IMR-90 (cell line): ENCODE results near the gene MPZL3. TPM values are rescaled to one million over a fixed set of nuclear protein-coding genes. Genes with fewer than 3 reads are reported as not detected.

Source experiments
- ATAC-seq: fragments of 200-7000 bp; cut with Tn5 transposase; 2 replicates; pipeline ENCODE4 v1.9.1; 2020; ENCODE audit warnings: low read depth, mild to moderate bottlenecking, moderate library complexity
- BruUV-seq: library from RNA; stranded (reverse); fragments of 400-500 nt; replicated peaks from 2 replicates; lab custom pipeline; 2021; lab: Mats Ljungman, UMichigan
- CTCF ChIA-PET: fragments of 300-600 bp; formaldehyde crosslinking; extraction: SDS; loops from one replicate; lab custom pipeline; 2021; ENCODE audit warnings: antibody characterized with exemption; lab: Yijun Ruan, JAX
- POLR2A ChIA-PET: fragments of 300-600 bp; sonication (Branson Sonifier 250); formaldehyde crosslinking; loops from one replicate; lab custom pipeline; 2022; ENCODE audit warnings: antibody characterized with exemption; ENCODE audit not compliant: unreplicated experiment; lab: Charles Lee
- DNase-seq: peaks from one replicate; pipeline ENCODE4 v3.0.0; 2013
- H2AFZ ChIP-seq: replicated peaks from 2 replicates; pipeline ENCODE3; 2013; ENCODE audit warnings: low read length, mild to moderate bottlenecking; ENCODE audit not compliant: poor library complexity
- H2AK5ac ChIP-seq: 2 replicates; pipeline ENCODE4 v1.6.1; 2013; ENCODE audit warnings: low read depth, low read length, inconsistent platforms
- H2AK9ac ChIP-seq: replicated peaks from 2 replicates; pipeline ENCODE3; 2013; ENCODE audit warnings: mild to moderate bottlenecking, low read depth, low read length, moderate library complexity; ENCODE audit not compliant: poor library complexity
- H2BK120ac ChIP-seq: 2 replicates; pipeline ENCODE4 v1.6.1; 2013; ENCODE audit warnings: low read depth, low read length, inconsistent platforms
- H2BK15ac ChIP-seq: 3 replicates; pipeline ENCODE4 v1.6.1; 2013; ENCODE audit warnings: low read depth, low read length, inconsistent platforms
- H2BK20ac ChIP-seq: 2 replicates; pipeline ENCODE4 v1.6.1; 2013; ENCODE audit warnings: low read depth, mild to moderate bottlenecking, inconsistent platforms, low read length, moderate library complexity
- H2BK5ac ChIP-seq: 2 replicates; pipeline ENCODE4 v1.6.1; 2013; ENCODE audit warnings: mild to moderate bottlenecking, low read depth, low read length, inconsistent platforms; ENCODE audit not compliant: poor library complexity, severe bottlenecking
- H3K14ac ChIP-seq: replicated peaks from 2 replicates; pipeline ENCODE4 v1.6.1; 2013; ENCODE audit warnings: low read depth, low read length, inconsistent platforms
- H3K18ac ChIP-seq: 2 replicates; pipeline ENCODE4 v1.6.1; 2013; ENCODE audit warnings: low read depth, low read length, control low read depth
- H3K23ac ChIP-seq: 2 replicates; pipeline ENCODE4 v1.6.1; 2013; ENCODE audit warnings: low read depth, low read length, inconsistent platforms
- H3K27ac ChIP-seq: 2 replicates; pipeline ENCODE4 v1.5.1; 2013; ENCODE audit warnings: mild to moderate bottlenecking, control low read depth, low read length; ENCODE audit not compliant: insufficient read depth
- H3K27me3 ChIP-seq: 2 replicates; pipeline ENCODE4 v1.6.1; 2013; ENCODE audit warnings: low read length; ENCODE audit not compliant: control insufficient read depth, insufficient read depth
- H3K36me3 ChIP-seq: 2 replicates; pipeline ENCODE4 v1.6.1; 2013; ENCODE audit warnings: low read length, mixed read lengths; ENCODE audit not compliant: control insufficient read depth, insufficient read depth
- H3K4ac ChIP-seq: 2 replicates; pipeline ENCODE4 v1.6.1; 2013; ENCODE audit warnings: low read depth, low read length, inconsistent platforms
- H3K4me1 ChIP-seq: 2 replicates; pipeline ENCODE4 v1.6.1; 2013; ENCODE audit warnings: low read length, mixed read lengths; ENCODE audit not compliant: control insufficient read depth, insufficient read depth
- H3K4me2 ChIP-seq: 2 replicates; pipeline ENCODE4 v1.6.1; 2013; ENCODE audit warnings: low read depth, mild to moderate bottlenecking, control low read depth, low read length, moderate library complexity
- H3K4me3 ChIP-seq: 2 replicates; pipeline ENCODE4 v1.5.1; 2013; ENCODE audit warnings: low read depth, mild to moderate bottlenecking, control low read depth, low read length, moderate library complexity; ENCODE audit not compliant: insufficient read depth
- H3K56ac ChIP-seq: 2 replicates; pipeline ENCODE4 v1.6.1; 2013; ENCODE audit warnings: low read length, inconsistent platforms; ENCODE audit not compliant: insufficient read depth; ENCODE audit errors: extremely low read depth
- H3K79me1 ChIP-seq, 2 experiments: 2 replicates each; pipeline ENCODE4 v1.6.1; 2013; ENCODE audit warnings: low read length in 2 of 2, inconsistent platforms in 1 of 2, low read depth in 1 of 2
- H3K9ac ChIP-seq: 2 replicates; pipeline ENCODE4 v1.6.1; 2013; ENCODE audit warnings: low read depth, low read length, control low read depth
- H3K9me1 ChIP-seq: 2 replicates; pipeline ENCODE4 v1.6.1; 2013; ENCODE audit warnings: low read length, inconsistent platforms; ENCODE audit not compliant: insufficient read depth
- H3K9me3 ChIP-seq: 2 replicates; pipeline ENCODE4 v1.6.1; 2013; ENCODE audit warnings: low read length; ENCODE audit not compliant: control insufficient read depth, insufficient read depth
- H4K20me1 ChIP-seq: 2 replicates; pipeline ENCODE4 v1.6.1; 2013; ENCODE audit warnings: low read length, inconsistent platforms; ENCODE audit not compliant: insufficient read depth
- H4K5ac ChIP-seq: 2 replicates; pipeline ENCODE4 v1.6.1; 2013; ENCODE audit warnings: mild to moderate bottlenecking, low read depth, low read length, control low read depth
- H4K8ac ChIP-seq, 2 experiments: 2 replicates each; pipeline ENCODE4 v1.6.1; 2013; ENCODE audit warnings: low read depth in 2 of 2, low read length in 2 of 2, control low read depth in 1 of 2, inconsistent platforms in 1 of 2
- H4K91ac ChIP-seq: 2 replicates; pipeline ENCODE4 v1.6.1; 2013; ENCODE audit warnings: low read depth, low read length, inconsistent platforms; ENCODE audit not compliant: insufficient read depth
- BHLHE40 ChIP-seq: fragments of 150-350 bp; IDR thresholded peaks from 2 replicates; pipeline ENCODE4 v1.6.1; 2016; ENCODE audit warnings: mild to moderate bottlenecking, low read depth, low read length
- CEBPB ChIP-seq: IDR thresholded peaks from 2 replicates; pipeline ENCODE4 v1.6.1; 2012; ENCODE audit warnings: low read depth, low read length, improper control_type of control experiment
- CHD1 ChIP-seq: IDR thresholded peaks from 2 replicates; pipeline ENCODE4 v1.6.1; 2012; ENCODE audit warnings: low read depth, low read length, improper control_type of control experiment
- ELK1 ChIP-seq: fragments of 150-350 bp; IDR thresholded peaks from 2 replicates; pipeline ENCODE4 v1.6.1; 2016; ENCODE audit warnings: low read depth, mild to moderate bottlenecking, low read length, moderate library complexity, borderline replicate concordance
- FOS ChIP-seq: fragments of 150-350 bp; IDR thresholded peaks from 2 replicates; pipeline ENCODE4 v1.6.1; 2016; ENCODE audit warnings: low read depth, low read length
- MAFK ChIP-seq: IDR thresholded peaks from 2 replicates; pipeline ENCODE4 v1.6.1; 2012; ENCODE audit warnings: low read depth, low read length, improper control_type of control experiment
- MAZ ChIP-seq: IDR thresholded peaks from 2 replicates; pipeline ENCODE4 v1.6.1; 2012; ENCODE audit warnings: low read depth, mild to moderate bottlenecking, low read length, improper control_type of control experiment, moderate library complexity, borderline replicate concordance
- MXI1 ChIP-seq: IDR thresholded peaks from 2 replicates; pipeline ENCODE4 v1.6.1; 2012; ENCODE audit warnings: low read depth, mild to moderate bottlenecking, low read length, moderate library complexity, borderline replicate concordance
- NFE2L2 ChIP-seq: fragments of 150-350 bp; IDR thresholded peaks from 2 replicates; pipeline ENCODE4 v1.6.1; 2016; ENCODE audit warnings: low read depth, mild to moderate bottlenecking, low read length
- POLR2A ChIP-seq: IDR thresholded peaks from 2 replicates; pipeline ENCODE4 v1.6.1; 2012; ENCODE audit warnings: mild to moderate bottlenecking, low read depth, low read length
- RAD21 ChIP-seq: IDR thresholded peaks from 2 replicates; pipeline ENCODE4 v1.6.1; 2012; ENCODE audit warnings: low read length, improper control_type of control experiment
- RCOR1 ChIP-seq: IDR thresholded peaks from 2 replicates; pipeline ENCODE4 v1.6.1; 2012; ENCODE audit warnings: mild to moderate bottlenecking, low read length, improper control_type of control experiment; ENCODE audit not compliant: insufficient replicate concordance
- RFX5 ChIP-seq: IDR thresholded peaks from 2 replicates; pipeline ENCODE4 v1.8.0; 2012; ENCODE audit warnings: low read depth, mild to moderate bottlenecking, low read length, moderate library complexity
- SMC3 ChIP-seq: fragments of 150-350 bp; IDR thresholded peaks from 2 replicates; pipeline ENCODE4 v1.6.1; 2016; ENCODE audit warnings: low read depth, mild to moderate bottlenecking, antibody characterized with exemption, low read length, moderate library complexity
- WGBS, 2 experiments: methylation state at CpG; one replicate each; pipeline versions ENCODE4 v1.1.5 to v1.1.7; 2013; ENCODE audit warnings: missing lambda C conversion rate in 2 of 2; ENCODE audit not compliant: insufficient read length in 1 of 2; ENCODE audit errors: extremely low coverage in 2 of 2; 5-methylcytosine and 5-hydroxymethylcytosine counted together
- dilution Hi-C: fragments of 300-500 bp; cut with HindIII; formaldehyde crosslinking; loops from one replicate; pipeline ENCODE4 v1.14.3; 2018; ENCODE audit warnings: low sequenced_read_pairs; ENCODE audit not compliant: unreplicated experiment
- in situ Hi-C: fragments of 300-500 bp; cut with MboI; formaldehyde crosslinking; loops from 3 replicates; pipeline ENCODE4 v1.14.3; 2019; ENCODE audit warnings: low sequenced_read_pairs, inconsistent platforms, mixed read lengths
- intact Hi-C: fragments of 100-400 bp; cut with micrococcal nuclease; formaldehyde crosslinking; loops from 2 replicates; pipeline ENCODE4 v1.10.0; 2022
- polyA plus RNA-seq, 3 experiments: library from polyadenylated mRNA; depleted of rRNA; stranded (reverse); fragments of >200 nt; gene quantifications; 2 replicates each; pipeline ENCODE4 v1.2.3, GENCODE V29; 2012; ENCODE audit warnings: low replicate concordance in 1 of 3
- total RNA-seq: library from RNA; depleted of rRNA; stranded (reverse); fragments of >200 nt; gene quantifications from 2 replicates; pipeline ENCODE4 v1.2.3, GENCODE V29; 2012
- TF ChIP-seq, protein P1 (sequence below): fragments of 150-350 bp; IDR thresholded peaks from 2 replicates; pipeline ENCODE4 v1.6.1; 2017; ENCODE audit warnings: mild to moderate bottlenecking, antibody characterized with exemption, low read length, low read depth
- TF ChIP-seq, protein P2 (sequence below): conservative IDR thresholded peaks from 2 replicates; pipeline ENCODE4 v1.5.1; 2012; ENCODE audit warnings: mild to moderate bottlenecking, low read depth, low read length, improper control_type of control experiment

The MPZL3 gene
- total and polyA plus RNA-seq, 2 of the 4 experiments (the other 2 are of a cell fraction): 0.15 to 0.36 TPM

DNA sequence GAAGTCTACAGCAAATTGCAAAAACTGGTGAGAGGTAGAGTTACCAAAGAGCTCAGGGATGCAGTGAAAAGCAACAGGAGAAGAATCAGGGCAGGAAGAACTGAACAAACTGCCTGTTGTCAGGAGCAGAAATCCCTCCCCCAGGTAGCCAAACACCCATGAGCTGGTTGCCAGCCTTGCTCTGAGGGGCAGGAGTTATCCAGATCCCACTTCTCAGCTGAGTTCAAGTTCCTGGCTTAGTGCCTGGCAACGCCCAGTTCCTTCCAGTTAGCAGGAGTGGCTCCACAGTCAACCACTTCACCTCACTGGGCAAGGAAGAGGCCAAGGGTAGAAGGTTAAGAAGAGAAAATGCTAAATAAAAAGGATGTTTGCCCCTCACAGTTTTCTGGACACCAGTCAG, 13.8 kb upstream of the MPZL3 start:
- Histone ChIP-seq H3K4ac (no peak overlapping the region), H4K8ac (no peak overlapping the region), H3K14ac (no peak overlapping the region), H3K9me3 (no peaks in the 10 kb centered on the region), H3K79me1 (no peaks in the 10 kb centered on the region), H2BK5ac (no peak overlapping the region), H3K18ac (no peak overlapping the region), H3K36me3 (no peaks in the 10 kb centered on the region), H3K27me3 (peaks cover 26% of the 10 kb centered on the region), H3K9me1 (no peaks in the 10 kb centered on the region), H3K4me3 (no peak overlapping the region), H2AK5ac (no peak overlapping the region), H3K4me2 (no peak overlapping the region), H3K27ac (no peak overlapping the region), H4K20me1 (no peaks in the 10 kb centered on the region), H3K23ac (no peak overlapping the region), H2AK9ac (no peak overlapping the region), H3K56ac (no peak overlapping the region), H2BK15ac (no peak overlapping the region), H3K4me1 (no peaks in the 10 kb centered on the region), H2BK120ac (no peak overlapping the region), H2BK20ac (no peak overlapping the region), H2AFZ (no peak overlapping the region), H4K5ac (no peak overlapping the region), H3K9ac (no peak overlapping the region), H4K91ac (no peak overlapping the region)
- ChIA-PET POLR2A (no interaction called here), CTCF (no interaction called here)
- DNase-seq: no peak
- BruUV-seq: no TSS peak
- no CpG with 5 or more reads among the region's 1 CpG for WGBS, 2 experiments
- intact Hi-C loops (no loop called here), in situ Hi-C loops (no loop called here), dilution Hi-C loops (no loop called here)
- no peak for ATAC-seq
- TF ChIP-seq BHLHE40 (no peak), MAFK (no peak), CEBPB (no peak), MXI1 (no peak), POLR2A (no peak), MAZ (no peak), FOS (no peak), RCOR1 (no peak), RFX5 (no peak), ELK1 (no peak), RAD21 (no peak), SMC3 (no peak), NFE2L2 (no peak), CHD1 (no peak)
- TF ChIP-seq, protein P1, sequence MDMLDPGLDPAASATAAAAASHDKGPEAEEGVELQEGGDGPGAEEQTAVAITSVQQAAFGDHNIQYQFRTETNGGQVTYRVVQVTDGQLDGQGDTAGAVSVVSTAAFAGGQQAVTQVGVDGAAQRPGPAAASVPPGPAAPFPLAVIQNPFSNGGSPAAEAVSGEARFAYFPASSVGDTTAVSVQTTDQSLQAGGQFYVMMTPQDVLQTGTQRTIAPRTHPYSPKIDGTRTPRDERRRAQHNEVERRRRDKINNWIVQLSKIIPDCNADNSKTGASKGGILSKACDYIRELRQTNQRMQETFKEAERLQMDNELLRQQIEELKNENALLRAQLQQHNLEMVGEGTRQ: no peak
- TF ChIP-seq, protein P2, sequence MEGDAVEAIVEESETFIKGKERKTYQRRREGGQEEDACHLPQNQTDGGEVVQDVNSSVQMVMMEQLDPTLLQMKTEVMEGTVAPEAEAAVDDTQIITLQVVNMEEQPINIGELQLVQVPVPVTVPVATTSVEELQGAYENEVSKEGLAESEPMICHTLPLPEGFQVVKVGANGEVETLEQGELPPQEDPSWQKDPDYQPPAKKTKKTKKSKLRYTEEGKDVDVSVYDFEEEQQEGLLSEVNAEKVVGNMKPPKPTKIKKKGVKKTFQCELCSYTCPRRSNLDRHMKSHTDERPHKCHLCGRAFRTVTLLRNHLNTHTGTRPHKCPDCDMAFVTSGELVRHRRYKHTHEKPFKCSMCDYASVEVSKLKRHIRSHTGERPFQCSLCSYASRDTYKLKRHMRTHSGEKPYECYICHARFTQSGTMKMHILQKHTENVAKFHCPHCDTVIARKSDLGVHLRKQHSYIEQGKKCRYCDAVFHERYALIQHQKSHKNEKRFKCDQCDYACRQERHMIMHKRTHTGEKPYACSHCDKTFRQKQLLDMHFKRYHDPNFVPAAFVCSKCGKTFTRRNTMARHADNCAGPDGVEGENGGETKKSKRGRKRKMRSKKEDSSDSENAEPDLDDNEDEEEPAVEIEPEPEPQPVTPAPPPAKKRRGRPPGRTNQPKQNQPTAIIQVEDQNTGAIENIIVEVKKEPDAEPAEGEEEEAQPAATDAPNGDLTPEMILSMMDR: no peak
